HEK293 (cell line): ENCODE results near the gene NUDT3.
"Not testable (repeated sequence)": the region's sequence is repeated elsewhere in the genome, so short reads cannot be mapped to it uniquely, and the experiment has no call there.

Source experiments
- KLF16 ChIP-seq: fragments of 450-650 bp; formaldehyde crosslinking; IDR thresholded peaks from 2 replicates; pipeline ENCODE4 v1.5.1; 2017; ENCODE audit warnings: missing biosample characterization, missing genetic modification characterization
- ZBTB7A ChIP-seq: fragments of 450-650 bp; formaldehyde crosslinking; IDR thresholded peaks from 2 replicates; pipeline ENCODE4 v1.5.1; 2016; ENCODE audit warnings: low read depth, missing biosample characterization, missing genetic modification characterization
- ZNF121 ChIP-seq: fragments of 450-650 bp; formaldehyde crosslinking; IDR thresholded peaks from 2 replicates; pipeline ENCODE4 v1.5.1; 2016; ENCODE audit warnings: missing biosample characterization, missing genetic modification characterization
- ZNF701 ChIP-seq: fragments of 450-650 bp; formaldehyde crosslinking; IDR thresholded peaks from 2 replicates; pipeline ENCODE4 v1.5.1; 2016; ENCODE audit warnings: missing biosample characterization, missing genetic modification characterization
- TF ChIP-seq, protein P1 (sequence below): fragments of 450-650 bp; formaldehyde crosslinking; IDR thresholded peaks from 2 replicates; pipeline ENCODE4 v1.5.1; 2016; ENCODE audit warnings: missing biosample characterization, missing genetic modification characterization
- TF ChIP-seq, protein P2 (sequence below): fragments of 450-650 bp; formaldehyde crosslinking; IDR thresholded peaks from 2 replicates; pipeline ENCODE4 v1.5.1; 2016; ENCODE audit warnings: missing biosample characterization, missing genetic modification characterization
- TF ChIP-seq, protein P3 (sequence below): fragments of 450-650 bp; formaldehyde crosslinking; IDR thresholded peaks from 2 replicates; pipeline ENCODE4 v1.5.1; 2016; ENCODE audit warnings: missing biosample characterization, missing genetic modification characterization

DNA sequence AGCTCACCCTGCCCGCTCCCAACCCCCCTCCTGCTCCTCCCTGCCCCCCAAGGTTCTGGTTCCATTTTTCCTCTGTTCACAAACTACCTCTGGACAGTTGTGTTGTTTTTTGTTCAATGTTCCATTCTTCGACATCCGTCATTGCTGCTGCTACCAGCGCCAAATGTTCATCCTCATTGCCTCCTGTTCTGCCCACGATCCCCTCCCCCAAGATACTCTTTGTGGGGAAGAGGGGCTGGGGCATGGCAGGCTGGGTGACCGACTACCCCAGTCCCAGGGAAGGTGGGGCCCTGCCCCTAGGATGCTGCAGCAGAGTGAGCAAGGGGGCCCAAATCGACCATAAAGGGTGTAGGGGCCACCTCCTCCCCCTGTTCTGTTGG is 146.7 kb downstream of the NUDT3 start:
- TF ChIP-seq, protein P1, sequence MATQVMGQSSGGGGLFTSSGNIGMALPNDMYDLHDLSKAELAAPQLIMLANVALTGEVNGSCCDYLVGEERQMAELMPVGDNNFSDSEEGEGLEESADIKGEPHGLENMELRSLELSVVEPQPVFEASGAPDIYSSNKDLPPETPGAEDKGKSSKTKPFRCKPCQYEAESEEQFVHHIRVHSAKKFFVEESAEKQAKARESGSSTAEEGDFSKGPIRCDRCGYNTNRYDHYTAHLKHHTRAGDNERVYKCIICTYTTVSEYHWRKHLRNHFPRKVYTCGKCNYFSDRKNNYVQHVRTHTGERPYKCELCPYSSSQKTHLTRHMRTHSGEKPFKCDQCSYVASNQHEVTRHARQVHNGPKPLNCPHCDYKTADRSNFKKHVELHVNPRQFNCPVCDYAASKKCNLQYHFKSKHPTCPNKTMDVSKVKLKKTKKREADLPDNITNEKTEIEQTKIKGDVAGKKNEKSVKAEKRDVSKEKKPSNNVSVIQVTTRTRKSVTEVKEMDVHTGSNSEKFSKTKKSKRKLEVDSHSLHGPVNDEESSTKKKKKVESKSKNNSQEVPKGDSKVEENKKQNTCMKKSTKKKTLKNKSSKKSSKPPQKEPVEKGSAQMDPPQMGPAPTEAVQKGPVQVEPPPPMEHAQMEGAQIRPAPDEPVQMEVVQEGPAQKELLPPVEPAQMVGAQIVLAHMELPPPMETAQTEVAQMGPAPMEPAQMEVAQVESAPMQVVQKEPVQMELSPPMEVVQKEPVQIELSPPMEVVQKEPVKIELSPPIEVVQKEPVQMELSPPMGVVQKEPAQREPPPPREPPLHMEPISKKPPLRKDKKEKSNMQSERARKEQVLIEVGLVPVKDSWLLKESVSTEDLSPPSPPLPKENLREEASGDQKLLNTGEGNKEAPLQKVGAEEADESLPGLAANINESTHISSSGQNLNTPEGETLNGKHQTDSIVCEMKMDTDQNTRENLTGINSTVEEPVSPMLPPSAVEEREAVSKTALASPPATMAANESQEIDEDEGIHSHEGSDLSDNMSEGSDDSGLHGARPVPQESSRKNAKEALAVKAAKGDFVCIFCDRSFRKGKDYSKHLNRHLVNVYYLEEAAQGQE = not testable (repeated sequence)
- not testable (repeated sequence) for TF ChIP-seq ZNF121; KLF16 (tag by site-specific recombination); ZNF701 (tag by site-specific recombination); ZBTB7A (tag by site-specific recombination)
- TF ChIP-seq, protein P2, sequence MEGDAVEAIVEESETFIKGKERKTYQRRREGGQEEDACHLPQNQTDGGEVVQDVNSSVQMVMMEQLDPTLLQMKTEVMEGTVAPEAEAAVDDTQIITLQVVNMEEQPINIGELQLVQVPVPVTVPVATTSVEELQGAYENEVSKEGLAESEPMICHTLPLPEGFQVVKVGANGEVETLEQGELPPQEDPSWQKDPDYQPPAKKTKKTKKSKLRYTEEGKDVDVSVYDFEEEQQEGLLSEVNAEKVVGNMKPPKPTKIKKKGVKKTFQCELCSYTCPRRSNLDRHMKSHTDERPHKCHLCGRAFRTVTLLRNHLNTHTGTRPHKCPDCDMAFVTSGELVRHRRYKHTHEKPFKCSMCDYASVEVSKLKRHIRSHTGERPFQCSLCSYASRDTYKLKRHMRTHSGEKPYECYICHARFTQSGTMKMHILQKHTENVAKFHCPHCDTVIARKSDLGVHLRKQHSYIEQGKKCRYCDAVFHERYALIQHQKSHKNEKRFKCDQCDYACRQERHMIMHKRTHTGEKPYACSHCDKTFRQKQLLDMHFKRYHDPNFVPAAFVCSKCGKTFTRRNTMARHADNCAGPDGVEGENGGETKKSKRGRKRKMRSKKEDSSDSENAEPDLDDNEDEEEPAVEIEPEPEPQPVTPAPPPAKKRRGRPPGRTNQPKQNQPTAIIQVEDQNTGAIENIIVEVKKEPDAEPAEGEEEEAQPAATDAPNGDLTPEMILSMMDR = not testable (repeated sequence)
- TF ChIP-seq, protein P3, sequence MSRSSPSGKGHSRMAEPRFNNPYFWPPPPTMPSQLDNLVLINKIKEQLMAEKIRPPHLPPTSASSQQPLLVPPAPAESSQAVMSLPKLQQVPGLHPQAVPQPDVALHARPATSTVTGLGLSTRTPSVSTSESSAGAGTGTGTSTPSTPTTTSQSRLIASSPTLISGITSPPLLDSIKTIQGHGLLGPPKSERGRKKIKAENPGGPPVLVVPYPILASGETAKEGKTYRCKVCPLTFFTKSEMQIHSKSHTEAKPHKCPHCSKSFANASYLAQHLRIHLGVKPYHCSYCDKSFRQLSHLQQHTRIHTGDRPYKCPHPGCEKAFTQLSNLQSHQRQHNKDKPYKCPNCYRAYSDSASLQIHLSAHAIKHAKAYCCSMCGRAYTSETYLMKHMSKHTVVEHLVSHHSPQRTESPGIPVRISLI (tag by site-specific recombination) = not testable (repeated sequence)
